NCI-H2081 (cell line): ENCODE measurements around the gene HSPB7.
"Not testable (repeated sequence)": the region's sequence is repeated elsewhere in the genome, so short reads cannot be mapped to it uniquely, and the experiment has no call there.

ENCODE experiments used
- DNase-seq, 2 experiments: peaks; one replicate each; lab custom pipeline; 2025; lab: John Stamatoyannopoulos, UW

HSPB7 gene

DNA sequence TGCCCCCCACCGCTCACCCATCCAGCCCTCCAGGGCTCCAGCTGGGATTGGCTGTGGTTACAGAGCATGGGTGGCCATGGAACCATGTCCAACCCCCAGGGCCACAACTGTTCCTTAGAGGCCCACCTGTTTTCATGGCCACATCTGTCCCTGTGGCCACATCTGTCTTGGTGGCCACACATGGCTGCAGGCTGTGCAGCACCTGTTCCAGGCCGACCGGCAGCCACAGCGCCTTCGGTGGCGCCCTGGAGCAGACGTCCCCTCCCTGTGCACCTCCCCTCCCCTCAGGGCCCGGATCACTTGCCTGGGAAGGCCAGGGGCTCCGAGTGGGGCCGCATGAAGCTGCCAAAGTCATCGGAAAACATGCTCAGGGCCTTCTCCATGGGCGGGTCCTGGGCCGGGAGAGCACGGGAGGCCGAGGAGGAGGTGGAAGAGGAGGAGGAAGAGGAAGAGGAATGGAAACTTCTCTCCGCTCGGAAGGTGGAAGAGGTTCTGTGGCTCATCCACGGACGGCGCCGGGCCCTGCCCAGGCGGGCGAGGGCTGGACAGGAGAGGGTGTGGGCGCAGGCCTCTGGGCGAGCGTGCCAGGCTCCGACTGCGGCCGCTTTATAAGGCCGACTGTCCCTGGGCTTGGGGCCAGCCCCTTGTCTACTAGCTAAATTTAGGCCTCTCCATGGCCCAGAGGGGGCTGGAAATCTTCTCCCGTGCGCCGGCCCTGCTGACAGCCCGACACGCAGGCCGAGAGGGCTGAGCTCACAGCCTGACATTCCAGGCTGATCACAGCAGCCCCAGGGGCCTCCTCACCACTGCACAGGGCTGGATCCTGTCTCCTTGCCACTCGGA, at the start of gene HSPB7:
HSPB7 (minus strand) TSS at position 583 of the 843 bp plus-strand sequence; CDS start at position 503, 80 bp downstream.
- DNase-seq: no peak

DNA sequence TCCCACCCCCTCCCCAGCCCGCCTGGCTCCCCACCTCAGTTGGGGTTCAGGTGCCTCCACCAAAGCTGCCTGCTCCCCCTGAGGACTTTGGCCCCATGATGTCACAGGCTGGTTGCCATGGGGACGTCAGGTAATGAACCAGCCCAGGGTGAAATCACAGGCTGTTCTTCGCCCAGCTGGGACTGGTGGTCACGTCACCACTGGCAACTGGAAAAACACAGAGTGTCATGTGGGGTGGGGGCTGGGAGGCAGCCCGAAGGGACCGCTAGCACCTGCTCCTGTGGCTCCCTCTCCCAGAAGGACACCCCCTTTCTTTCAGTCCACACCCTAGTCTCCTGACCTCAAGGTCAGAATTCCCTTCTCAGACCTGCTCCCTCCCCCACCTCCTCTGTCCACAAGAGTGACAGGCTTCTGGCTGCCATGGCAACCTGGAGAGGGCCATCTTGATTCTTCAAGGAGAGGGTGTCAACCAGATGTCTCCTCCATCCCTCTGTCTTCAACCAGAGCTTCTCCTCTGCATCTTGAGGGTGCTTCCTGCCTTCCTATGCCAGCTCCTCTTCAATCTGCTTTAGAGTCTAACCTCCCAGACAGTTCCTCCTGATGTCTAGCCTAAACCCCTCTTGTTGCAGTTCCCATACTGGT, 49.4 kb upstream of the HSPB7 start:
- peak in 1 of 2 experiments; percentile 22 for DNase-seq

DNA sequence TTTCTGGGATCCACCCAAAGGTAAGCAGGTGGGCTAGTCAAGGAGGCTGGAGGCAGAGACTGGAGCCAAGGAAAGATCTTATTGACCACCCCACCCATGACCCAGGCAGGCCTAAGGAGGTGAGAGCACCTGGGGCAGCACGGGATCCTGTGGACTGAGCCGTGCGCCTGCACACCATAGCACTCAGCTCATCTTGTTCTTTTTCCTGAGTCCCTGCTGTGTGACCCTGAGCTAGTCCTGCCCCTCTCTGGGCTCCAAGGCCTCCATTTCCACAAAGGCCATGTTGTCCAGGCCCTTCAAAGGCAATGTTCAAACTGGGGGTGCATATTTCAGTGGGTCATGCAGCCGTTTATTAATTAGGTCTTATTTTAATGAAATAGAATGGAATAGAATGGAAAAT, 48.4 kb upstream of the HSPB7 start:
- DNase-seq: no peak

DNA sequence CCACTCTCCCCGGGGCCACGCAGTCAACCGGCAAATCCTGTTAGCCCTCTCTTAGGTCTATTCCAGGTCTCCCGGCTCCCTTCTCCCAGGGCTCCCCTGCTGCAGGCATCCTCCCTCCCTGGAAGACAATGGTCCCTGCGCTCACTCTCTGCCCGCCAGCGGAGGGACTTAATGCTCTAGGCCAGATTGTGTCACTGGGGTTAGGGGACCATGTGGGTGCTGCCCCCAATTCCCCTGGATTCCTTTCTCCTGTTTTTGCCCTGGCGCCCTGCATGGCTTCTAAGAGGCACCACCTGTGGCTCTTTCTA, 47.4 kb upstream of the HSPB7 start:
- no peak for DNase-seq

DNA sequence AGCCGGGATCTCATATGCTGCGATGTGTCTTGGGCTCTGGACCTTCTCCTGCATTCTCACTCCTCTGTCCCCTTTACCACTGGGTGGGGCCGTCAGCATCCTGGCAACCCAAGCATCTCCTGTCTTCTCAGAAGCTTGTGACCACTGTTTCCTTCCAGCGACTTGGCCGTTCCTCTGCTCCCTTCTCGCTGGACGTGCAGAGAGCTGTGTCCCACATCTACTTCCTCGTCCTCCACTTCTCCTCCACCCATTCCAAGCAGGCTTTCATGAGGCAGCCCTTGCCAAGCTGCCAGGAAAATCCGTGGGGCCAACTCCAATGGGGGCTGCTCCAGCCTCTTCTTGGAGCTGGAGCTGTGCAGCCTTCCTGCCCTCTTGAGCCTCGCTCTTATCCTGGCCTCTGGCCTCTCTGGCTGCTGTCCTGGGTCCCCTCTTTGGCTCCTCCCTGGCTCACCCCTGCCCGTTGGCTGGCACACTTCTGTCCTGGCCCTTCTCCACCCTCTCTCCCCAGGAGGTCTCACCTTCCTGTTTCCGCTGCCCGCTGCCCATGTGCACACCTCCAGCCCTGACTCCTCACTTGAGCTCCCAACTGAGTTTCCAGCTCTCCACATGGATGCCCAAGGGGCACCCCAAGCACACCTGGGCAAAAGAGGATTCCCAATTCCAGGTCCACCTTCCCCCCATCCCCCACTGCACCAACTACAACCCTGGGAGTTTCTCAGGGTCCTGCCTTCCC, 46.9 kb upstream of the HSPB7 start:
- no peak for DNase-seq

DNA sequence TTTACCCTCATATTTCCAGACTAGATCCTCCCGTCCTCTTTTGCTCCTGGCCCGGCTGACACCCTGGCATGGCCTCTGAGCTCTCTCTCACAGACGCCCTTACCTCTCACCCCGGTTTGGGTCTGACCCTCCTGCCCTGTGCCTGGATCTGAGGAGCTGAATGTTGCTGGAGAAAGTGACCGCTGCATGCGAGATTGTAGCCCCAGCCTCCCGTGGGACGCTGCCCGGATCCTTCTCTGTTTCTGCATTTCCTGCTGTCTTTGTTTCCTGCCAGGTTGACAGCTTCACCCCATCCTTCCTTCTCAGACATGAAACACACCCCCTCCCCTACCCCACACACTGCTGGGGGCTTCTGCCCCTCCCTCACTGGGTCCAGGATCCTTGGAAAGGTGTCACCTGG, 46.1 kb upstream of the HSPB7 start:
- DNase-seq: no peak

DNA sequence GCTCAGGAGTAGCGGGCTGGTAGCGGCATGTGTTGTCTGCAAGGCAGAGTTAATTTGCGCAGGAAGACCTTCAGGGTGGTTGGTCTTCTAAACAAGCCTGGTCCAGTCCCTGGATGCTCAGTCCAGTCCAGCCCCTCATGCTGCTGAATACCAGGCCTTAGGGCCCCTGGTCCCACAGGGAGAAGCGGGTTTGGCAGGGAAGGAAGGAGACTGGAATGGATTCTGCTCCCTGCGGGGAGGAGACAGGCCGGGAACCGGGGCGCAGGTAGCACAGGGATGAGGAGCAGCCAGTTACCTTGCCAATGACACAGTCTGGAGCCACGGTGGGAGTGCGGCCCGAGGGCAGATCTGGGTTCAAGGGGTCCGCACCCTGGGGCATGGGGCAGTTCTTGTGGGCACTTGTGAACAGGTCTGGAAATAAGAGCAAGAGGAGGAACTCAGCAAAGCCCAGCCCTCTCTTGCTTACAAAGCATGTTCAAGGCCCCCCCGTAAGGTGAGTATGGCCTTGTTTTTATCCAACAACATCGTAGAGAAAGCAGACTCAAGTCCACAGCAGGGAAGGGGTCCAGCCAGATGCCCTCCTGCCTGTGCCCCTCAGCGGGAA, 45.5 kb upstream of the HSPB7 start:
- no peak for DNase-seq

DNA sequence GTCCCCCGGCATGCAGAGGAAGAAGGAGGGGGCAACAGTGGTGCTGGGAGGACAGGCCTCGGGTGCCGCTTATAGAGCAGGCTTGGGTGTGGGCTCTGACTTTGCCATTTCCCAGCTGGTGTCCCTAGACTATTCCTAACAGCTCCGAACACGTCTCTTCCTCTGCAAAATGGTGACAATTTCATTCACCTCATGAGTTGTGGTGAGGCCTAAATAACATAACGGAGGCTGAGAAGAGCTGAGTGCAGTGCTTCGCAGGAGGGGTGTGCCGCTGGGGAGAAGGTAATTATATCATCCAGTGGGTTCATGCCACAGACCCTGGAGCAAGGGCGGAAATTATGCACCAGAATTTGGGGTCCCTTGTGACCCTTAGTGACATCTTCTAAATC, 44.8 kb upstream of the HSPB7 start:
- DNase-seq: not testable (repeated sequence)

DNA sequence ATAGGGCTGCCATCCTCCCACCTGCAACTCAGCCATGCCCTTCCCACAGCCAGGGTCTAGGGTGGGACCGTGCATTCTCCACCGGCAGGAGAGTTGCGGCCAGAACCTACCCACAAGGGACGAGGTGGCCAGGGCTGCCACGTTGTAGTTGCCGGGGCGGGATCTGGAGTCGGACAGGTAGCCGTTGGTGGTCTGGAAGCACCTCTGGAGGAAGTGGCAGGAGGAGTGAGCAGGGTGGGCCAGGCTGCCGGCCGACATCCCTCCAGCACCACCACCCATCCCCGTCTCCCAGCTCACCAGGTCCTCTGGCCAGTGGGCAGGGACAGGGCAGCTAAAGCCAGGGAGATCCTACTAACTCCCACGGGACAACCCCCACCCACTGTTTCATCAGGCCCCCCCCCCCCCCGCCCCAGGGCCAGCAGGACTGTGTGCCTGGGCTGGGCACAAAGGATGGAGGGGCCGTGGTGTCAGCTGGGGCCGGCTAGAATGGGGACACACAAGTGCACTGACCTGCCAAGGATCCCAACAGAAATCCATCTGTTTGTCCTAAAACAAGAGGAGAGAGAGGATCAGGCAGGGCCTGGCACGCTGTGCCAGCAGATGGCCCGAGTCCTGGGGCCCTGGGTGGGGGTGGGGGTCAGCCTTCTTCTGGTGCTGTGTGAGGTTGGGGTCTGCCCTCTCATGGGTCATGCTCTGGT, 44.3 kb upstream of the HSPB7 start:
- DNase-seq: not testable (repeated sequence)

DNA sequence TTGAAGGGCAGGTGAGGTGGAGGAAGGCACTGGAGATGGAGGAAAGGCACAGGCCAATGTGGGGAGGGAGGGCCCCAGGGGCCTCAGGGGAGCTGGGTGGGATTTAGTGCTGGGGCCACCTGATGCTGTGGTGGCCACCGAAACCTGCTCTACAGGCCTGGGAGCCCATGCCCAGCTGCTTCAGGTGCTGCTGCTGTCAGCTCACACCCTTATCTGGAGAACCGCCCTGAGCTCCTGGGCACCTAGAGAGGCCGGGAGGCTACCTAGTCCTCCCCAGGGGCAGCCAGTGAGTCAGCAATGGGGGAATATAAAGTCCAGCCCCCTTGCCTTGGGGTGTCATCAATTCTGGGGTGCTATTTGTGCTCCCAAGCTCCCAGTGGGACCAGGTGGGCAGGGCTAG, 43.4 kb upstream of the HSPB7 start:
- no peak for DNase-seq

DNA sequence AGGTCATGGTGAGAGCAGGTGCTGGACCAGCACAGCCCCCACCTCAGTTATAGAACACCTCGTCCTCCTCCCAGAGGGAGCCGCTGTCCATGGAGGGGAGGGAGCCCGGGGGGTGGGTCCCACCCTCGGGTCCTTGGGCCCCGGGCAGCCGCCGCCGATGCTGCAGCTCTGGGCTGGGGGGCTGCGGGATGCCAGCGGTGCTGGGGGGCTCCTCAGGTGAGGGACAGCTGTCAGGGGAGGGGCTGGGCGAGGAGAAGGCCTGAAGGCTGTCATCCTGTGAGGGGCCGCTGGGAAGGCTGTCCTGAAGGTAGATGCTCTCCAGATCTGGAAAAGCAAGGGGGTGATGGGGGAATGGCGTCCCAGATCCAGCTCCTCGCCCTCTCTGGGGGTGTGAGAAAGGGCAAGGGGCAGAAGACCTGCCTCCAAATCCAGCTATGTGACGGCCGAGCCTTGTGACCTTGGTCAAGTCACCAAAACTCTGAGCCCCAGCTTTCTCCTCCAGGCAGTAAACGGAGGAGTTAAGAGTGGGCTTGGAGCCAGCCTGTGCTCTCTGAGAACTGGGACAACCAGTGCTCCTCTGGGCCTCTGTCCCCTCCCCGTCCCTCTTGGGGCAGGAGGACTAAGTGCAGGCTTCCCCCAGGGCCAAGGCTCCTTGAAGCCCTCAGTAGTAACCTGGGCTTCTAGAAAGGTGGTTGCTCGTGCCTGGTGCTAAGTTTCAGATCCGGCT, 40.7 kb upstream of the HSPB7 start:
- not testable (repeated sequence) for DNase-seq

DNA sequence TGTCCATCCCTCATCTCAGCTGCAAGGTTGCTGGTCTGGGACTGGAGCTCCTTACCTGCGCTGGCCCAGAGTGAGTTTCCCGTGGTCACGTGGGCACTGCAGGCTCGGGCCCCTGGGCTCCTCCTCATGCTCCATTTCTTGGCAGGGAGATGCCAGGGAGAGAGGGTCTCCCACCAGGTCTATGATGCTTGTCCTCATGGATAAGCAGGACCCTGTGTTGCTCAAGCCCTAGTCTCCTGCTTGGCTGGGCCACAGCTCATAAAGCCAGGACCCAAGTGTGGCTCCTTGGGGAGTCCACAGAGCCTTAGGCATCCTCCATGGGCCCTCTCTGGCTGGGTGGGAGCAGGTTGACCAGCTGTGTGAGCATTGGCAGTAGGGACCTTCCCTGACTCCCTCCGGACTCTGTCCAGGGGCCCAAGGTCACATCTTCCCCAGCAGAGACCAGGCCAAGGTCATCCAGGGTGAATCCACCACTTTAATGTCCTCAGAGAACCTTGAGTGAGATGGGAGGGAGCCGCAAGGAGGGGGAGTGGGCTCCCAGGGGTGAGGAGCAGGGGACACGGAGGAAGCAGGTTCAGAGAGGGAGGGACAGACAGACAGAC, 39.6 kb upstream of the HSPB7 start:
- not testable (repeated sequence) for DNase-seq

DNA sequence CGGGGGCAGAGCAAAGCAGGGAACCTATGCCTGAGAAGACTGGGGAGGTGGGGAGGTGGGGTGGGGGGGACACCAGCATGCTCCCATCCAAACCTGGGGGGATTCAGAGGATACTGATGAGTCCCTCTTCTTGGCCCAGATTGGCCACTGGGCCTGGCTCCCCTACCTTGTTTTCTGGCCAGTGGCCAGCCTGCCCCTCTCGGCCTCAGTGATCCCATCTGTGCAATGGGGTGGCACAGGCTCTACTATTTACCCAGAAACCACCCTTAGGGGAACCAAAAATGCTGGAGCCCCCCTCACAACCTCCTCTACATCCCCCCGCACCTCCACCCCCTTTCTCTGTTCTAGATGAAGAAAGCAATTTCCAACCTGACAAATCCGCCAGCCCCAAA, 38.7 kb upstream of the HSPB7 start:
- not testable (repeated sequence) for DNase-seq

DNA sequence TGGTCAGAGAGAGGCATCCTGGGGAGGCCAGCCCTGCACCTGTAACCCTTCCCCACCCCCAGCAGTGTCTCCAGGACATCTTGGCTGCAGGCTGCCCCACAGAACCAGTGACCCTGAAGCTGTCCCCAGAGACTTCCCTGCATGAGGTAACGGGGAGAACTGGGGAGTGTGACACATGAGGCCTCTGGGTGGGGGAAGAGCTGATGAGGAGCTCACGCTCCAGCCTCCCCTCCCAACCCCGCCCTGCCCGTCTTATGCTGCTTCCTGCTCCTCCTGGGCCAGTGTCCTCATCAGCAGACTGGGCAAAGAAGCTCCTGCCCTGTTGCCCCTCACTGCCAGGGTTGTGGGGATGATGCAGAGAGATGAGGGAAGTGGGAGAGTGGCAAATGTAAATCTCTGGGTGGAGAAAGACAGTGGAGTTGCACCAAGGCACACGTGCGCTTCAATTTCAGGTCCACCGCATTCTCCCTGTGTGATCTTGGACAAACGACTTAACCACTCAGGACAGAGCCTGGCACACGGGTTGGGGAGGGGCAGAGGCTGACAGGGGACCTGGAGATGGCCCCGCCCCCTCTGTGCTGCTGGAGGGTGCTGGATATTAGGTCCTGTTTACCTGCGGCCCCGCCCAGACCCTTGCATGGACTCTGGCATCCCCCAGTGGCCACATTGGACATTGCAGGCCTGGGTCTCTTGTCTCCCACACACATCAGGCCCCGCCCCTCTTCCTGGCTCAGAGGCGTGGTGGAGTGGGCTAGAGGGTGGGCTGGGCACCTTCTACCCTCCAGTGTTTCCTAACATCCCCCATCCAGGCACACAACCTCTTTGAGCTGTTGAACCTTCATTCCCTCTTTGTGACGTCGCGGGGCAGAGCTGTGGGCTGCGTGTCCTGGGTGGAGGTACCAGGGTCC, 38.0 kb upstream of the HSPB7 start:
- peak; percentile 89 for DNase-seq

DNA sequence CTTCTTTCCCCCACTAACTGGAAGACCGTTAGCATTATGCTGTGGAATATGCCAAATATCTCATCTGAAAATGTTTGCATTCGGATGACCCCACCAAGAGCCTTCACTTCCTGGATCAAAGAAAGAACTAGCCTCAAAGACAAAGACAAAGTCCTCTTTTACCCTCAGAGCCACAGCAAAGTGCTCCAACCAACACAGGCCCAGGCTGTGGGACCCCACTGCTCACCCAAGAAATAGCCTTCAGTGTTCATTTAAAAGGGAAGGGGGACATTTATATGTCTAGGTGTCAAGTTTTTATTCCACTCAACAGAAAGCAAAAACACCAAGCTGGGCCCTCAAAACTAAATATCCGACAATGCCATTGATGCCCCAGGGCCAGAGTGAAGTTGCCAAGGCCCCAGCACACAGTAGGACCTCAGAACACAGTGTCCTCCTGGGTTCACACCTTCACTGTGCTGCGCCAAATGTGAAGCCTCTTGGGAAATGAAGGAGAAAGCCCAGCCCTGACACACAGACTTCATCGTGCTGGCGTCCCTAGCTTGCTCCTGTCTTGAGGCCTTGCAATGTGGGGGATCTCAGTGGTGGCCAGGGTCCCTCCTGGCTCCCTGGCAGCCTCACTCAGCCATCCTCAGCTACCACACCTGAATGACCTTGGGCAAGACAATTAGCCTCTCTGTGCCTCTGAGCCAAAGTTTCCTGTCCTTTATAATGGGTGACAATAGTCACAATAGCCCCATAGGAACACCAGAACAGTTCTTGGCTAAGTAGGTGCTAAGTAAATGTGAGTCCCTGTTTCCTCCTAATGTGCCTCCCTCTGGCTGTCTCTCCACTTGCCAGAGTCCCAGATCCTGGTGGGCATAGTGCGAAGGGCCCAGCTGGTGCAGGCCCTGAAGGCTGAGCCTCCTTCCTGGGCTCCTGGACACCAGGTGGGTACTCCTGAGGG, 37.0 kb upstream of the HSPB7 start:
- no peak for DNase-seq

DNA sequence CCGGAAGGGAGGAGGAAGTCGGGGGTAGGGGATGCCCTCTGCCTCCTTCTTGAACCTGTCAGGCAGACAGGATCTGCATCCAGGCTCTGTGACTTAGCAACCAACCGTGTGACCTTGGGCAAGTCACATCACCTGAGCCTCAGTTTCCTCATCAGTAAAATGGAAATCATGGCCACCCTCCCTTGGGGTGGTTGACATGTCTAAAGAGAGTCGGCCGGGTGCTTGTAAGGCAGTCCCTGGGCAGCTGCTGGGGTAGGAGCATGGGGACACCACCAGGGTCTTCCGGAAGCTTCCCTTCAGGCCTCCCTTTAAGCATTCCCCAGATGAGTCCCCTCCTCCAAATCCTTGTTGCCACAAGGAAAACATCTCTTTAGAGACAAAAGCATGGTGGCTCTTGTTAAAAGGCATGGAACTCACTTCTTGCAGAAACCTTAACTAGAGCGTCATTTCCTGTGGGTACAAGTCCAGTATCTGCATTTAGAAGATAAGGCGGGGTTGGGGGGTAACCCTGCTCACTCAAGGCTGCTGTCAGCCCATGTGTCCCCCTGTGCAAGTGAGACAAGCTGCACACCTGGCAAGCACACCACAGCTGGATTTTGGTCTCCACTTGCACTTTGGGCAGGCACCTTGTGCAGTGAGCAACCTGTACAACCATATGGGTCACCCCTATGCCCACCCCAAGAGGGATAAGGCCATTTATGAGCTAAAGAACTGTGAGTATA, 36.1 kb upstream of the HSPB7 start:
- no peak for DNase-seq

DNA sequence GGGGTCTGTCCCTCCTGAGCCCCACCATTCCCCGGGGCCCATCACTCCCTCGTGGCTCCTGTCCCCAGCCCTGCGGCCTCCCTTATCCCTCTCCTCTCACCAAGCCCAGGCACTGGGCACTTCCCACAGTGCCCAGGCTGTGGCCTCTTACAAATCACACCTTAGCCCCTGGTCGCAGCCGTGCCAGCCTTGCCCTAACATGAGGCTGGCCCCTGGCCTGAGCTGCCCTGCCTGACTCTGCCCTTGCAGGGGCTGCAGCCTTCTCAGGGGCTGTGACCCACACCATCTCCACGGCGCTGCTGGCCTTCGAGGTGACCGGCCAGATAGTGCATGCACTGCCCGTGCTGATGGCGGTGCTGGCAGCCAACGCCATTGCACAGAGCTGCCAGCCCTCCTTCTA, 34.1 kb upstream of the HSPB7 start:
- not testable (repeated sequence) for DNase-seq

DNA sequence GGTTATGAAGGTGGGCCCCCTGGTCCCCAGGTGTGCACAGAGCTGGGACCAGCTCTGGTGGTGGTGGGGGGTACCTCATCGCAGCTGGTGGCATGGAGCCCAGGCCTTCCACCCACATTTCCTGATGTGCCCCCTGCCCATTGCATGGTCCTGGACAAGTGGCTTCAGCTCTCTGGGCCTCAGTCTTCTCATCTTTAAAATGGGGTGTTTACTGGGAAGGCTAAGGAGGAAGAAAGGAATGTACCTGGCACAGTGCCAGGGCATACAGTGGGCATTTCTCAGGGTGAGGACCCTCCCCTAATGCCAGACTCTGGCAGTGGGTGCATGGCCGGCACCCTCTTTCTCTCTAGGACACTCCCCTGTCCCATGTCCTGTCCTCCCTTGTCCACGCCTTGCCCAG, 33.2 kb upstream of the HSPB7 start:
- DNase-seq: no peak
